Ramos (cell line): ENCODE measurements around the gene KLC4.
"Not testable (repeated sequence)": the region's sequence is repeated elsewhere in the genome, so short reads cannot be mapped to it uniquely, and the experiment has no call there.

Experiments
- in situ Hi-C: fragments of 300-500 bp; cut with MboI; formaldehyde crosslinking; loops from one replicate; pipeline ENCODE4 v1.14.3; 2022; ENCODE audit warnings: low sequenced_read_pairs; ENCODE audit not compliant: unreplicated experiment

The KLC4 gene

DNA sequence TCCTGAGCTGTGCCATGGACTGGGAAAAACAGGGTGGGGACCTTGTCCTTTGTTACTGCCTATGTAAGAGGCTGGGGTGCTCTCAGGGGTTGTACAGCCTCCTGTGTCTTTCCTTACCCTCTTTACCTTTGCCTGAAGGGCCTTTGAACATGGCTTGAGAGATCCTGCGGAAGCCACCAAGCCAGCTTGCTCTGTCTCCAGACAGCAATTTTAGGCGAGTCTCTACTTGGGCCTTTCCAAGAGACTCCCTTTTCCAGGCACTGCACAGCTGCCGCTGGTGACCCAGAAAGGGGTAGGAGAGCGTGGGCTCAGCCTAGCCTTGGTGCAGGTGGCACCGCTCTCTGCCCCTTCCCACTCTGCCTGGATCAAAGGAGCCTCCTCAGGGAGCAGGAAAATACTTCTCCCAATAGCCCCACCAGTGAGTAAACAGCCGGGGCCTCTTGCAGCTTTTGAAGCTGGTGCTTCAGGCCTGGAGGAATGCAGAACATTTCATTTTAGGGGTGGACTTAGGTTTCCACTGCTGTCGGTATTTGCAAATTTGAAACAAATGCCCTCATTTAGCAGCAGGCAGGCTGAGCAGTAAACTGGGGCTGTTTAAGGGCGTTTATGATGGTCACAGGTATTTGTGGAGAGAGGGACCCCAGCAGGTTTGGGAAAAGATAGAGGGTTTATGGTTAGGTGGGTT lies 30.6 kb downstream of the KLC4 start:
- in situ Hi-C loops = no loop called here

DNA sequence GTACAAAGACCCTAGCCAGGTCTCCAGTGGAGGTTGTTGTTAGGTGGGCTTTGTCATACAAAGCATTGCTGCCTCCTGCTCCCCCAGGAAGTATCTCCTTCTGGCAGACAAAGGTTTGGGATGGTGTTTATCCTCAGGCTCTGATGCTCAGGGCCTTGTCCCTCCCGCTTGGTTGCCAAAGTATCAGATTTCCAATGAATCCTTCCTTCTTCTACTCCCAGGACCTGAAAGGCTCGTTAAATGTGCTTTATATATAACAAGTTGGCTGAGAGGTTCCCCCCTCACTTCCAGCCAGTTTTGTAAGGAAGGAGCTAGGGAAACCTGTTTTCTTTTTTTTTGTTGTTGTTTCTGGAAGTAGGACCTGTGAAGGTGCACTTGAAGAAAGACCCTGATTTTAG lies 31.1 kb downstream of the KLC4 start:
- in situ Hi-C loops = no loop called here

DNA sequence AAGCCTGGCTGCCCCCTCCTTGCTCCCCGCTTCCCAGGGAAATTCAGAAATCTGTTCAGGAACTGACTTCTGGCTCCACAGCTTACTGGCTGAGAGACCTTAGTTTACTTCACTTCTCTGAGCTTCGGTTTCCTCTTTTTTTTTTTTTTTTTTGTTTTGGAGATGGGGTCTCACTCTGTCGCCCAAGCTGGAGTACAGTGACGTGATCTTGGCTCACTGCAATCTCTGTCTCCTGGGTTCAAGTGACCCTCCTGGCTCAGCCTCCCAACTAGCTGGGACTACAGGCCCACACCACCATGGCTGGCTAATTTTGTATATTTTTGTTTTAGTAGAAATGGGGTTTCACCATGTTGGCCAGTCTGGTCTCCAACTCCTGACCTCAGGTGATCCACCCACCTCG lies 31.6 kb downstream of the KLC4 start:
- in situ Hi-C loops = no loop called here

- in situ Hi-C loops = no loop called here
Measured at GRCh38 chr6:43091436-43091991, 32.1 kb downstream of the KLC4 start.

GRCh38 chr6:43092635-43093034 lies 33.2 kb downstream of the KLC4 start:
- in situ Hi-C loops = no loop called here

DNA sequence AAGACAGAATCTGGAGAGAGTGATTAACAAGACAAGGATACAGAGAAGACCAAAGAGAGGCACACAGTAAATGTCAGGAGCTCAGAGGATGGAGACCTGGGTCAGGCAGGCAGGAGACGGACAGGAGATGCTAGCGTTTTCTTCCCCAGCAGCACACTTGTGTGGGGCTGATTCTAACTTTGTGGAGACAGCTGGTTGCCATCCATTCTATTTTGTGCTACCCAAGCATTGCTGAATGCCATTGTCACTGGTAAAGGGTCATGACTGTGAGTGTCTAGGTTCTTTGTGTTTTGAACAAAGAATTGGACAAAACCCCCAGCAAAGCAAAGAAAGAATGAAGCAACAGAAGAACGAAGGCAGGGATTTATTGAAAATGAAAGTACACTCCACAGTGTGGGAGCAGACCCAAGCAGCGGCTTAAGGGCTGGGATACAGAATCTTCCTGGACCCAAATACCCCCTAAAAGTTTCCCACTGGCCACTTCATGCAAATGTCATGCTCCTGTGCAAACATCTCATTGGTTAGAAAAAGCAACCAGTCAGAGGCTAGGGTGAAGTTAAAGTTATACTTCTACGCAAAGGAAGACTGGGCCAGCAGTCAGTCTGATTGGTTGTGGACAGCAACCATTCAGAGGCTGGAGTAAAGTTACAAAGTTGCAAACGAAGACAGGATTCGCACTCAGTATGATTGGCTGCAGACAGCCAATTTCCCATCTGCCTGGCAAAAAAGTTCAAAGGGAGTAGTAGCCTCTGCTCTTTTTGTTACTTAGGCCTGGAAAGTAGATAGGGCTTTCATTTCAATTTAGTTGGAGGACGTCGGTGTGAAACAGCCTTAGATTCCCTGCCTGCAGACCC lies 34.2 kb downstream of the KLC4 start:
- in situ Hi-C loops = no loop called here

- in situ Hi-C loops = no loop called here
Measured at GRCh38 chr6:43095939-43096338, 36.5 kb downstream of the KLC4 start.

GRCh38 chr6:43096451-43097097 lies 37.1 kb downstream of the KLC4 start:
- in situ Hi-C loops = no loop called here

DNA sequence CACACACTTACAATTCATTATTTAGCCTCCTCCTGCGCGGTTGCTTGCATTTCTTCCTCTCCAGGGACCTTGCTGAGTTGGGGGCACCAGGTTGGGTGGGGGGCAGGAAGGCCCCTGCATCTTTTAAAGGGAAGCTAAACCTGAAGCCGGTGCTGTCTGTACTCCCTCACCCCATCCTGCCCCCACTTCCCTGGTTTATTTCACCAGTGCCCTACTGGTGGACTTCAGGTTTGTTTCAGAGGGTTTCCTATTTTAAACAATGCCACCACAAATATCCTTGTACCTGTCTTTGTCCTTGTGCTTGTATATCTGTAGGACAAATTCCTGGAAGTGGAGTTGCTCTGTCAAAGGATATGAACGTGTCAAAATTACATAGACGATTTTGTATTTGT lies 37.7 kb downstream of the KLC4 start:
- in situ Hi-C loops = no loop called here

GRCh38 chr6:43097502-43097901 lies 38.1 kb downstream of the KLC4 start:
- in situ Hi-C loops = no loop called here

DNA sequence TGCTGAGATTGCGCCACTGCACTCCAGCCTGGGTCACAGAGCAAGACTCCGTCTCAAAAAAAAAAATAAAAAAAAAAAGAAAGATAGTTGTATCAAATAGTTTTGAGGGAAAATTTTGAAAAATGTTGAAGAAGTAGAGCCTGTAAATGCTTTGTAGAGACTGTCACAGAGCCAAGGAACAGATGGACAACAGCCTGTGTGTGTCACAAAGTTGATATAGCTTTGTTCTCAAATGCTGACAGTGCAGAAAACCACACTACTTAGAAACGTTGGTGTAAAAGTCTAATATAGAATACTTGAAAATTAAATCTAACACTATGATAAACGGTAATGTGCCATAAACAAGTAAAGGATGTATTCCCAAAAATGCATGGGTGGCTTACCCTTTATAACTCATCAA lies 42.1 kb downstream of the KLC4 start:
- in situ Hi-C loops = no loop called here

DNA sequence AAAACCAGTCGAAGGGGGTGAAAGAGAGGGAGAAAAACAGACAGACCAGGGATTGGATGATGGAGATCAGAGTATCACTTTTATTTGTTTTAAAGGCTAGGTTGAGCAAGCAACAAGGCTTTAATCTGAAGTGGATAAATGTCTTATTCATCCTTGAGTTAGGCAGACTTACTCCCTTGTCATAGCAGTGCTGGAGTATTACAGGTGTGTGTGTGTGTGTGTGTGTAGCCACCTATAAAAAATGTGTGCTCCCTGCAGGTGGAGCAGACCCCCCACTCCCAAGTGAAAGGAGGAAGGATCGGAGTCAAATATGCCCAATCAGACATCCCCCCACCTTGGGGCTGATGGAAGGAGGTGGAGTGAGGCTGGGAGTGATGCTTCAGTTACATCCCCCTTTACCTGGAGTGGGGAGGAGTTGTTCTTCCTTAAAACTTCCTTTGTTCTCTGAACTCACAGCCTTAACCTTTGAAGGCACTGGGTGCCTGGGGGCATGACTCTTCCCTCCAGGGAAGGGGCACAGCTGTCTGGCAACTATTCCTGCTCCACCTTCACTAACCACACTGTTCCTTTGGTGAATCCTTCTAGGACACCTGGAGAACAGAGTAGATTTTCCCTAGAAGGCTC lies 43.9 kb downstream of the KLC4 start:
- in situ Hi-C loops = no loop called here

GRCh38 chr6:43105538-43106222 lies 46.2 kb downstream of the KLC4 start:
- in situ Hi-C loops = no loop called here

DNA sequence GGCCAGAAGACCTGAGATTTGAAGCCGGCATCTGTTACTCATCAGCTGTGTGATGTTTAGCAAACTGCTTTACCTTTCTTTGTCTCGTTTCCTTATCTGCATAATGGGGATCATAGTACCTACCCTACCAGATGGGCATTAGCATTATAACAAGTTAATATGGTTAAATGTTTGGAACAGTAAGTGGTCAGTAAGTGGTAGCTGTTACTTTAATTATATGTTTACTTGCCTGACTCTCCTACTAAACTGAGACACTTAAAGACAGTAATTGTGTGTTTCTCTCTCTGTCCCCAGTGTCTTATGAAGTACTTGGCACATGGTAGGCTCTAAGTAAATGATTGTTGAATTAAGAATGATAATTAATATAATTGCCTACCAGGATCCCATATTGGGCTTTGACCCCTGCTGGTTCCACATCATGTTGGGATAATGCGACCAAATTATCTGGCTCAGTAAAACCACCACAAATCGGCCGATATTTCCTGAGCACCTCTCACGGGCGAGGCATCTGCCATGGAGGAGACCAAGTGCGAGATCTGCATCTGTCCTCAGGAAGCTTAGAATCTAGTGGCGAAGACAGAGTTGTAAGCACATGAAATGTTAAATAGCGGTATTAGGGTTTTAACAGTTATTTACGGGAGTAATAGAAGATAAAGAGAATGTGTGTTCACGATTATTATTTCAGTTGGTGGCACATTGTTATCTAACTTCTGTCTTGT lies 48.1 kb downstream of the KLC4 start:
- in situ Hi-C loops = no loop called here

- in situ Hi-C loops = no loop called here
Measured at GRCh38 chr6:43113431-43114260, 54.2 kb downstream of the KLC4 start.

GRCh38 chr6:43115365-43115764 lies 55.9 kb downstream of the KLC4 start:
- in situ Hi-C loops = no loop called here

- in situ Hi-C loops = not testable (repeated sequence)
Measured at GRCh38 chr6:43117466-43117865, 58.0 kb downstream of the KLC4 start.

DNA sequence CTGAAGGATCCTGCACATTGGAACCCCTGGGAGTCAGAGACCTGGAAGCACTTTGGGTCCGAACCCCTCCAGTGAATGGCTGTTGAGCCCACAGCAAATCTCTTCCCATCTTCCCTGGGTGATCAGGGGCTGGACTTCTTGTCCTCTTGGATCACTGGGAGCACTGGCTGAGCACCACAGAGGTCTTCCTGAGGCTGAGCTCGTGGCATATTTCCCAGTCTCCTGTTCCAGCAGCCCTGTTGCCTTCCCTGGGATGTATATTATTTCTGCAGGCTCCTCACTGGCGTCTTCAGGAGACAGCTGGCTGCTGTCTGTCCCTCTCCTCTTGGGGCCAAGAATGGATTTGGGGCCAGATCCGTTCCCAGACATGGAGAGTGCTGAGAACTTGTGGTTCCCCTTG lies 60.1 kb downstream of the KLC4 start:
- in situ Hi-C loops = no loop called here
